Sigmoid colon (tissue), 7 donors: ENCODE data around the gene DNHD1. TPM values are rescaled to one million over a fixed set of nuclear protein-coding genes. Genes with fewer than 3 reads are reported as not detected.

ENCODE experiments used
- DNase-seq: peaks from one replicate; pipeline ENCODE4 v3.0.0-alpha.2; 2019
- H3K27ac ChIP-seq, 4 donors: fragments of 200-600 bp; sonication (generic); one replicate each; pipeline ENCODE4 v1.5.1; 2016 to 2019; ENCODE audit warnings: mild to moderate bottlenecking in 1 of 4
- H3K27me3 ChIP-seq, 3 donors: fragments of 200-600 bp; sonication (generic); one replicate each; pipeline ENCODE4 v1.5.1; 2019; ENCODE audit warnings: mild to moderate bottlenecking in 1 of 3
- H3K36me3 ChIP-seq, 4 donors: fragments of 200-600 bp; sonication (generic); one replicate each; pipeline ENCODE4 v1.5.1; 2016 to 2019
- H3K4me1 ChIP-seq, 4 donors: fragments of 200-600 bp; sonication (generic); one replicate each; pipeline ENCODE4 v1.5.1; 2017 to 2019
- H3K4me3 ChIP-seq, 4 donors: fragments of 200-600 bp; sonication (generic); one replicate each; pipeline ENCODE4 v1.5.1; 2017 to 2019; ENCODE audit warnings: mild to moderate bottlenecking in 2 of 4, moderate library complexity in 1 of 4
- H3K9me3 ChIP-seq, 4 donors: fragments of 200-600 bp in 3 of 4; sonication (generic) in 3 of 4; one replicate each; pipeline versions ENCODE4 v1.5.1 to v1.6.1; 2013 to 2019
- EP300 ChIP-seq, 4 donors: sonication (generic); formaldehyde crosslinking; IDR thresholded peaks; one replicate each; pipeline ENCODE4 v1.6.1; 2017; ENCODE audit warnings: antibody characterized with exemption in 4 of 4
- POLR2A ChIP-seq, 2 donors: fragments of 450-650 bp; IDR thresholded peaks; one replicate each; pipeline ENCODE4 v1.6.1; 2016; ENCODE audit warnings: antibody characterized with exemption in 2 of 2, mild to moderate bottlenecking in 2 of 2, moderate library complexity in 2 of 2
- POLR2AphosphoS5 ChIP-seq, 4 donors: sonication (generic); formaldehyde crosslinking; IDR thresholded peaks; one replicate each; pipeline ENCODE4 v1.6.1; 2017; ENCODE audit warnings: antibody characterized with exemption in 4 of 4
- WGBS, 2 donors: extraction: QIAGEN DNeasy Blood & Tissue Kit; methylation state at CpG; one replicate each; pipeline ENCODE4 v1.1.7; 2013; 5-methylcytosine and 5-hydroxymethylcytosine counted together
- intact Hi-C: fragments of 100-400 bp; cut with DNase I; formaldehyde crosslinking; loops from one replicate; pipeline ENCODE4 v1.15.1; 2023
- polyA plus RNA-seq, 3 donors: library from polyadenylated mRNA; stranded (reverse); fragments of 200-250 nt; gene quantifications; one replicate each; pipeline ENCODE4 v1.2.3, GENCODE V29; 2013
- total RNA-seq, 4 donors: library from RNA; depleted of rRNA; stranded (reverse); fragments of >200 nt; gene quantifications; one replicate each; pipeline ENCODE4 v1.1.0, GENCODE V29; 2016
- TF ChIP-seq, protein P1 (sequence below), 4 experiments: fragments of 450-650 bp in 3 of 4; fragments of 200-600 bp in 1 of 4; IDR thresholded peaks; one replicate each; pipeline ENCODE4 v1.5.1; 2016 to 2019; ENCODE audit warnings: antibody characterized with exemption in 4 of 4, mild to moderate bottlenecking in 3 of 4, moderate library complexity in 2 of 4
- donor health status: healthy with polysubstance abuse.
- donor health status: Bipolar disorder and iron deficiency.
- donor health status: healthy.

DNHD1 gene
- total and polyA plus RNA-seq, 7 donors: 1.4 to 29.9 (median 12.5) TPM

DNA sequence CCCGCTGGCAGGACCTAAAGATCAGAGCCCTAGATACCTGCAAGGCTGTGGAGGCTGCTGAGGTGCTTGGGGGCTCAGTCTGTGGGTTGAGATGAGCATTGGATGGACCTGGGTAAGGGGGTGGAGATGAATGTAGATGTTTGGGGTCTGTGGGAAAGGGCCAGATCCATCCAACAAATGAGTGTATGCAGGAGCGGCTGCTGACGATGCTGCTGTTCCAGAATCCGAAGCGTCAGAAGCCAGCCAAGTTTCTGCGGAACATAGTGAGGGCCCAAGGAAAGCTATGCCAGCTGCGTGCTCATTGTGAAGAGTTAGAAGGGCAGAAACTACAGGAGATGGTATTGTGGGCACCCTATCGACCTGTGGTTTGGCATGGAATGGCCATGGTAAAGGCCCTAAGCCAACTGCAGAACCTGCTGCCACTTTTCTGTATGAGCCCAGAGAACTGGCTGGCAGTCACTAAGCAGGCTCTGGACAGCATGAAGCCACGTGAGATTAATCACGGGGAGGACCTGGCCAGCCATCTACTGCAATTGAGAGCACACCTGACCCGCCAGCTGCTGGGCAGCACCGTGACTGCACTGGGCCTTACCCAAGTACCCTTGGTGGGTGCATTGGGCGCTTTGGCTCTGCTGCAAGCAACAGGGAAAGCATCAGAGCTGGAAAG, 69.8 kb downstream of the DNHD1 start:
- peaks cover 0 to 15% (median 12%) of the 10 kb centered on the region in 4 donors for H3K4me1 ChIP-seq
- DNase-seq: peak; percentile 55
- H3K9me3 ChIP-seq: no peaks in the 10 kb centered on the region
- intact Hi-C loops: no loop called here
- no peak overlapping the region for H3K4me3 ChIP-seq
- H3K36me3 ChIP-seq: peaks cover 0 to 25% (median 0%) of the 10 kb centered on the region in 4 donors
- TF ChIP-seq EP300 (IDR thresholded peaks at IDR 0.05) (no peak), POLR2A (IDR thresholded peaks at IDR 0.05) (no peak), POLR2AphosphoS5 (IDR thresholded peaks at IDR 0.05) (no peak)
- TF ChIP-seq, protein P1, sequence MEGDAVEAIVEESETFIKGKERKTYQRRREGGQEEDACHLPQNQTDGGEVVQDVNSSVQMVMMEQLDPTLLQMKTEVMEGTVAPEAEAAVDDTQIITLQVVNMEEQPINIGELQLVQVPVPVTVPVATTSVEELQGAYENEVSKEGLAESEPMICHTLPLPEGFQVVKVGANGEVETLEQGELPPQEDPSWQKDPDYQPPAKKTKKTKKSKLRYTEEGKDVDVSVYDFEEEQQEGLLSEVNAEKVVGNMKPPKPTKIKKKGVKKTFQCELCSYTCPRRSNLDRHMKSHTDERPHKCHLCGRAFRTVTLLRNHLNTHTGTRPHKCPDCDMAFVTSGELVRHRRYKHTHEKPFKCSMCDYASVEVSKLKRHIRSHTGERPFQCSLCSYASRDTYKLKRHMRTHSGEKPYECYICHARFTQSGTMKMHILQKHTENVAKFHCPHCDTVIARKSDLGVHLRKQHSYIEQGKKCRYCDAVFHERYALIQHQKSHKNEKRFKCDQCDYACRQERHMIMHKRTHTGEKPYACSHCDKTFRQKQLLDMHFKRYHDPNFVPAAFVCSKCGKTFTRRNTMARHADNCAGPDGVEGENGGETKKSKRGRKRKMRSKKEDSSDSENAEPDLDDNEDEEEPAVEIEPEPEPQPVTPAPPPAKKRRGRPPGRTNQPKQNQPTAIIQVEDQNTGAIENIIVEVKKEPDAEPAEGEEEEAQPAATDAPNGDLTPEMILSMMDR (IDR thresholded peaks at IDR 0.05): no peak
- no peak overlapping the region for H3K27ac ChIP-seq
- 91 to 94% methylated on average over 13 of the region's 13 CpGs for WGBS, 2 donors
- no peaks in the 10 kb centered on the region for H3K27me3 ChIP-seq

DNA sequence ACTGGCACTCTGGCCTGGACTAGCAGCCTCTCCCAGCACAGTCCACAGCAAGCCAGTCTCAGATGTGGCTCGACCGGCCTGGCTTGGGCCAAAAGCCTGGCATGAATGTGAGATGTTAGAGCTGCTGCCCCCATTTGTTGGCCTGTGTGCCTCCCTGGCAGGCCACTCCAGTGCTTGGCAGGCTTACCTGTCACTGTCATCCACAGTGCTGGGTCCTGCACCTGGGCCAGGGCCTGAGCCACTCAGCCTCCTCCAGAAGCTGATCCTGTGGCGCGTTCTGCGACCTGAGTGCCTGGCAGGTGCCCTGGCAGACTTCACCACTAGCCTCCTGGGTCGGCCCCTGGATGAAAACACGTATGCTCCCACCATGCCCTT, 70.3 kb downstream of the DNHD1 start:
- intact Hi-C loops: no loop called here
- TF ChIP-seq EP300 (IDR thresholded peaks at IDR 0.05) (no peak), POLR2AphosphoS5 (IDR thresholded peaks at IDR 0.05) (no peak)
- no peak overlapping the region for H3K4me3 ChIP-seq
- H3K27ac ChIP-seq: no peak overlapping the region
- H3K36me3 ChIP-seq: peaks cover 0 to 25% (median 0%) of the 10 kb centered on the region in 4 donors
- no peak for DNase-seq
- no peaks in the 10 kb centered on the region for H3K9me3 ChIP-seq
- H3K27me3 ChIP-seq: no peaks in the 10 kb centered on the region
- H3K4me1 ChIP-seq: peaks cover 0 to 20% (median 16%) of the 10 kb centered on the region in 4 donors
- WGBS, 2 donors: 96 to 98% methylated on average over 7 of the region's 7 CpGs

DNA sequence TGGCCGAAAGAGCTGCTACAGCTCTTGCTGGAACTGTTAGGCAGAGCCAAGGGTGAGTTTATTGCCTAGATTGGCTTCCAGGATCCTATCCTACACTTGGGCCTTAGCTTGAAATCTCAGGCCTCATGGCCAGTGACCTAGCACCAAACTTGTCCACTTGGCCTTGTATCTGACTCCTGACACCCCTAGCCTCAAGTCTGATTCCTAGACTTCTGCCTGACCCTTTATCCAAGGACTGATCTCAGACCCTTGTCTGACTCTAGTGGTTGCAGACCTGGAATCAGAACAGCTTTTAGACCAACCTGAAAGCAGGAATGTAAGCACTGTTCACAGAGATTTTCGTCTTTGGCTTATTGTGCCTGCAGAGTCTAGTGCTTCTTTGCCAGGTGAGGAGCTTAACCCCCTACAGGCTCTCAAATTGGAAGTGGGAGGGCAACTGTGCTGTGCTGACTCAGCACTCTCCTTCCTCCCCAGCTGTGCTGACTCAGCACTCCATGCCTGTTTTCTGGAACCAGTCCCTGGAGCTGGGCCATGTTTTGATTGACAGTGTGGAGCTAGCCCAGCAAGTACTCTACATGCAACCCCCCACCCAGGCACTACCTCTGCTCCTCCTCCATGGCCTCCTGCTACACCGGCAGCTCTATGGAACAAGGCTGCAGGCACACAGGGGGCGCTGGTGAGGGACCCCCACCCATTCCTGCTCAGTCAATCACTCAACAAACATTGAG, 71.3 kb downstream of the DNHD1 start:
- Histone ChIP-seq H3K4me1 (peaks cover 0 to 27% (median 18%) of the 10 kb centered on the region in 4 donors), H3K4me3 (no peak overlapping the region), H3K9me3 (no peaks in the 10 kb centered on the region), H3K36me3 (peaks cover 0 to 25% (median 0%) of the 10 kb centered on the region in 4 donors), H3K27ac (no peak overlapping the region), H3K27me3 (no peaks in the 10 kb centered on the region)
- TF ChIP-seq EP300 (IDR thresholded peaks at IDR 0.05) (no peak), POLR2AphosphoS5 (IDR thresholded peaks at IDR 0.05) (peak in 2 of 4 donors; percentile 18 to 46)
- peak; percentile 65 for DNase-seq
- 79 to 84% methylated on average over 4 of the region's 4 CpGs for WGBS, 2 donors
- intact Hi-C loops: no loop called here

DNA sequence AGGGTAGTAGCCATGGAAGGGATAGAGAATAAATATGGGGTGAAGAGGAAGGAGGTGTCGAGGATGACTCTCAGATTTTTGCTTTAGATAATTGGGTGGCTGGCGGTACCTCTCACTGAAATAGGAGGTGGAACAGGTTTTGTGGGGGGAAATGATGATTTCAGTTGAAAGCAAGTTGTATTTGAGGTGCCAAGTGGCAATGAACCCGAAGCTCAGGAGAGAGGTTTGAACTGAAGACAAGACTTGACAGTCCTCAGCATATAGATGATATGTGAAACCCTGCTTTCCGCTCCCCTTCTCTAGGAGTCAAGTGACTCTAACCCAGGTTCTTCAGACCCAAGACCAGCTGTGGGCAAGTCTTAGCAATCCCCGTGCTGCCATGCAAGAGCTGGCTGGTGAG, 72.6 kb downstream of the DNHD1 start:
- no peaks in the 10 kb centered on the region for H3K9me3 ChIP-seq
- H3K4me3 ChIP-seq: no peak overlapping the region
- peaks cover 0 to 20% (median 0%) of the 10 kb centered on the region in 4 donors for H3K36me3 ChIP-seq
- intact Hi-C loops: loop anchor here (5.0 kb wide), 1 partner anchor 37 kb away; no protein-coding TSS in a partner anchor
- 86% methylated on average over 5 of the region's 5 CpGs for WGBS, 2 donors
- H3K4me1 ChIP-seq: peaks cover 0 to 27% (median 18%) of the 10 kb centered on the region in 4 donors
- H3K27ac ChIP-seq: no peak overlapping the region
- no peak for DNase-seq
- TF ChIP-seq POLR2A (IDR thresholded peaks at IDR 0.05) (no peak), EP300 (IDR thresholded peaks at IDR 0.05) (no peak), POLR2AphosphoS5 (IDR thresholded peaks at IDR 0.05) (no peak)
- TF ChIP-seq, protein P1 (IDR thresholded peaks at IDR 0.05): no peak
- no peaks in the 10 kb centered on the region for H3K27me3 ChIP-seq

DNA sequence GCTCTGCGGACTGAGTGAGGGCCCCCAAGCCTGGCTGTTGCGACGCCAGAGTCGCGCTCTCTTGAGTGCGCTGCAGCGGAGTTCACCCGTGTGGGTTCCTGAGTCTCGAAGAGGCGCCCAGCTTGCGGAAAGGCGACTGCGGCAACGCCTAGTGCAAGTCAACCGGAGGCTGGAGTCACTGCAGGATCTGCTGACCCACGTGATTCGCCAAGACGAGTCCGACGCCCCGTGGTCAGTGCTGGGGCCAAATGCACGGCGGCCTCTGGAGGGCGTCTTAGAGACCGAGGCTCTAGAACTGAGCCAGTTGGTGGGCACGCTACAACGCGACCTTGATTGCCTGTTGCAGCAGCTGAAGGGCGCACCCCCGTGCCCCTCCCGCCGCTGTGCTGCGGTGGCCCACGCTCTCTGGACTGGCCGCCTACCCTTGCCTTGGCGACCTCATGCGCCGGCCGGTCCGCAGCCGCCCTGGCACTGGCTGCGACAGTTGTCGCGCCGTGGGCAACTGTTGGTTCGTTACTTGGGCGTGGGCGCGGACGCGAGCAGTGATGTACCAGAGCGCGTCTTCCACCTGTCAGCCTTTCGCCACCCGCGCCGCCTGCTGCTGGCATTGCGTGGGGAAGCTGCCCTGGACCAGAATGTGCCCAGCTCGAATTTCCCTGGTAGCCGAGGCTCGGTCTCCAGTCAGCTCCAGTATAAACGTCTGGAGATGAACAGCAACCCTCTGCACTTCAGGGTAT, 73.8 kb downstream of the DNHD1 start:
- H3K9me3 ChIP-seq: no peaks in the 10 kb centered on the region
- H3K4me3 ChIP-seq: peak overlapping the region in 2 of 4 donors; percentile 19 to 43
- H3K27me3 ChIP-seq: no peaks in the 10 kb centered on the region
- peaks cover 0 to 29% (median 20%) of the 10 kb centered on the region in 4 donors for H3K4me1 ChIP-seq
- no peak overlapping the region for H3K27ac ChIP-seq
- TF ChIP-seq POLR2AphosphoS5 (IDR thresholded peaks at IDR 0.05) (no peak), POLR2A (IDR thresholded peaks at IDR 0.05) (no peak), EP300 (IDR thresholded peaks at IDR 0.05) (no peak)
- TF ChIP-seq, protein P1 (IDR thresholded peaks at IDR 0.05): no peak
- DNase-seq: no peak
- 87 to 94% methylated on average over 62 of the region's 62 CpGs for WGBS, 2 donors
- peaks cover 0 to 20% (median 0%) of the 10 kb centered on the region in 4 donors for H3K36me3 ChIP-seq
- intact Hi-C loops: loop anchor here (5.0 kb wide), 1 partner anchor 39 kb away; no protein-coding TSS in a partner anchor
